Measurements from ENCODE around the gene FSIP1.

DNA sequence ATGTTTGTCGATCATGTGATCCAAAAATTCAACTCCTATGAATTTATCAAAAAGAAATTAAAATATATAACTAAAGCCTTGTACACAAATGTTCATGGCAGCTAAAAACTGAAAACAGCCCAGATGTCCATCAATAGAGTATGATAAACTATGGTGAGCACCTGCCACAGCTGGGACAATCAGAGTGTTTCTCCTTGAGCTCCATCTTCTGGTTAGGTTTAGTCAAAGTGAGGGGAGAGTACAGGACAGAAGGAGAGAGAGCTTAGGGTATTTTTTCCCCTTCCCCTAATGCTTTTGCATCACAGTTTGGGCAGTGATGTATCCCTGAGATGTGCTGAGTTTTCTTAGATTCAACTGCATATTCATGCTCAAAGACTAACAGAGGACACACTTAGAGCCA lies 65.5 kb downstream of the FSIP1 start:
- TF ChIP-seq TAF1 (IDR thresholded peaks at IDR 0.05; ENCODE audit: low read depth, low read length) (no peak), POLR2A (IDR thresholded peaks at IDR 0.05; ENCODE audit: low read depth, low read length) (no peak), POLR2AphosphoS5 (IDR thresholded peaks at IDR 0.05; ENCODE audit: low read depth, low read length) (no peak), PAX5 (IDR thresholded peaks at IDR 0.05; ENCODE audit: insufficient read depth, low read length, severe bottlenecking) (no peak)
